ENCODE data around the gene ELOVL3. TPM values are rescaled to one million over a fixed set of nuclear protein-coding genes. Genes with fewer than 3 reads are reported as not detected.

ELOVL3 gene
- total and polyA plus RNA-seq, 2 of the 13 experiments (the other 11 are each of a cell fraction or from before 2014, with no cell fraction given): 0.58 to 0.69 TPM

DNA sequence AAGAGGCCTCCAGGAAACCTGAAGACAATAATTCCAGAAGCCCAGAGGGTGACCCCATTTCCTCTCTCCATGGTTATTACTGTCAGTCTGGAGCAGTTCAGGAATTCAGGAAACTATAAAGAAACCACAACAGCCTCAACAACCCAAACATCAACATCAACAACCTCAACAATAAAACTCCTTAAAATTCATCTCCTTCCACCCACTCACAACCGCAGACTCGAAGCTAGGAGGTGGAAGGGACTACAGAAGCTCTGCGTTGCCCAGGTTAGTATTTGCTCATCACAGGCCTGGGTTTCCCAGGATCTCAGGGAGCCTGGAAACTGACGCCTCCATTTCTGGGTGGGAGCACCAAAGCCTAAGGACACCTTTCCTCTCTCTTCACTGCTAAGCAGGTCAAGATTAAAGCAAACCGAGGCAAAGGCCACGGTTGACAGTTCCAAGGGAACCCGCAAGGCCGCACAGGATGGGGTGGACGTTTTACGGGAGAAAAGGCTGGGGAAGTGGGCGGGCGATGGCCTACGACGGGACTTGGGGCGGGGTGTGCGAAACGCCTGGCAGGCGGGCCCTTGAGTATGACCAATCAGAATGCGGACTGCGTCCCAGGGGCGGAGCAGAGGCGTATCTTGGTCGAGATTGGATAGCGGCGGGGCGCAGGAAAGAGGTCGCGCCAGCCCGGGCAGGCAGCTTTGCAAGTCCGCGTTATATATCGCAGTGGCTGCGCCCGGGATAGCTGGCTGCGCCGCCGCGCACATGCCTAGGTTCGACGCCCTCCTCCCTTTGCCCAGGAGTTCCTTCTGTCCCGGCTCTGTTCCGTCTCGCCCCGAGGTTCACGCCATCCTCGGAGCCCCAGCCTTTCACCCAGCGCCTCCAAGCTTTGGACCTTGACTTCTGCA lies at the start of gene ELOVL3 (continued):
- TF ChIP-seq, protein P1, sequence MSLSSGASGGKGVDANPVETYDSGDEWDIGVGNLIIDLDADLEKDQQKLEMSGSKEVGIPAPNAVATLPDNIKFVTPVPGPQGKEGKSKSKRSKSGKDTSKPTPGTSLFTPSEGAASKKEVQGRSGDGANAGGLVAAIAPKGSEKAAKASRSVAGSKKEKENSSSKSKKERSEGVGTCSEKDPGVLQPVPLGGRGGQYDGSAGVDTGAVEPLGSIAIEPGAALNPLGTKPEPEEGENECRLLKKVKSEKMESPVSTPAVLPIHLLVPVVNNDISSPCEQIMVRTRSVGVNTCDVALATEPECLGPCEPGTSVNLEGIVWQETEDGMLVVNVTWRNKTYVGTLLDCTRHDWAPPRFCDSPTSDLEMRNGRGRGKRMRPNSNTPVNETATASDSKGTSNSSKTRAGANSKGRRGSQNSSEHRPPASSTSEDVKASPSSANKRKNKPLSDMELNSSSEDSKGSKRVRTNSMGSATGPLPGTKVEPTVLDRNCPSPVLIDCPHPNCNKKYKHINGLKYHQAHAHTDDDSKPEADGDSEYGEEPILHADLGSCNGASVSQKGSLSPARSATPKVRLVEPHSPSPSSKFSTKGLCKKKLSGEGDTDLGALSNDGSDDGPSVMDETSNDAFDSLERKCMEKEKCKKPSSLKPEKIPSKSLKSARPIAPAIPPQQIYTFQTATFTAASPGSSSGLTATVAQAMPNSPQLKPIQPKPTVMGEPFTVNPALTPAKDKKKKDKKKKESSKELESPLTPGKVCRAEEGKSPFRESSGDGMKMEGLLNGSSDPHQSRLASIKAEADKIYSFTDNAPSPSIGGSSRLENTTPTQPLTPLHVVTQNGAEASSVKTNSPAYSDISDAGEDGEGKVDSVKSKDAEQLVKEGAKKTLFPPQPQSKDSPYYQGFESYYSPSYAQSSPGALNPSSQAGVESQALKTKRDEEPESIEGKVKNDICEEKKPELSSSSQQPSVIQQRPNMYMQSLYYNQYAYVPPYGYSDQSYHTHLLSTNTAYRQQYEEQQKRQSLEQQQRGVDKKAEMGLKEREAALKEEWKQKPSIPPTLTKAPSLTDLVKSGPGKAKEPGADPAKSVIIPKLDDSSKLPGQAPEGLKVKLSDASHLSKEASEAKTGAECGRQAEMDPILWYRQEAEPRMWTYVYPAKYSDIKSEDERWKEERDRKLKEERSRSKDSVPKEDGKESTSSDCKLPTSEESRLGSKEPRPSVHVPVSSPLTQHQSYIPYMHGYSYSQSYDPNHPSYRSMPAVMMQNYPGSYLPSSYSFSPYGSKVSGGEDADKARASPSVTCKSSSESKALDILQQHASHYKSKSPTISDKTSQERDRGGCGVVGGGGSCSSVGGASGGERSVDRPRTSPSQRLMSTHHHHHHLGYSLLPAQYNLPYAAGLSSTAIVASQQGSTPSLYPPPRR (CRISPR knock-in tag; IDR thresholded peaks at IDR 0.05; ENCODE audit: borderline replicate concordance): peak; percentile 60; the same call in 1 of the 2 replicates
- TF ChIP-seq XBP1 (CRISPR knock-in tag; IDR thresholded peaks at IDR 0.05) (no peak), TSC22D2 (CRISPR knock-in tag; IDR thresholded peaks at IDR 0.05; ENCODE audit: borderline replicate concordance) (no peak), CAMTA2 (CRISPR knock-in tag; IDR thresholded peaks at IDR 0.05; ENCODE audit: borderline replicate concordance) (0 out of 2 replicates have a peak, but pooled peaks have one; percentile 48), ZFAT (CRISPR knock-in tag; conservative IDR thresholded peaks at IDR 0.05) (no peak), ZNF33B (CRISPR knock-in tag; IDR thresholded peaks at IDR 0.05) (peak; percentile 95), ZNF230 (CRISPR knock-in tag; IDR thresholded peaks at IDR 0.05) (peak; percentile 99), MBD4 (IDR thresholded peaks at IDR 0.05; ENCODE audit: borderline replicate concordance, low read length) (no peak), ZNF672 (CRISPR knock-in tag; IDR thresholded peaks at IDR 0.05) (no peak), ZNF792 (CRISPR knock-in tag; IDR thresholded peaks at IDR 0.05) (peak; percentile 91), HNF4G (IDR thresholded peaks at IDR 0.05; ENCODE audit: borderline replicate concordance, low read depth, low read length) (no peak), HNF4G (CRISPR knock-in tag; IDR thresholded peaks at IDR 0.05; ENCODE audit: borderline replicate concordance, low read depth) (no peak), ZNF788 (CRISPR knock-in tag; IDR thresholded peaks at IDR 0.05; ENCODE audit: borderline replicate concordance) (peak; percentile 73; the same call in 1 of the 2 replicates), NR1H2 (CRISPR knock-in tag; IDR thresholded peaks at IDR 0.05; ENCODE audit: borderline replicate concordance, low read depth) (peak; percentile 37; the same call in 1 of the 2 replicates)
- TF ChIP-seq, protein P2, sequence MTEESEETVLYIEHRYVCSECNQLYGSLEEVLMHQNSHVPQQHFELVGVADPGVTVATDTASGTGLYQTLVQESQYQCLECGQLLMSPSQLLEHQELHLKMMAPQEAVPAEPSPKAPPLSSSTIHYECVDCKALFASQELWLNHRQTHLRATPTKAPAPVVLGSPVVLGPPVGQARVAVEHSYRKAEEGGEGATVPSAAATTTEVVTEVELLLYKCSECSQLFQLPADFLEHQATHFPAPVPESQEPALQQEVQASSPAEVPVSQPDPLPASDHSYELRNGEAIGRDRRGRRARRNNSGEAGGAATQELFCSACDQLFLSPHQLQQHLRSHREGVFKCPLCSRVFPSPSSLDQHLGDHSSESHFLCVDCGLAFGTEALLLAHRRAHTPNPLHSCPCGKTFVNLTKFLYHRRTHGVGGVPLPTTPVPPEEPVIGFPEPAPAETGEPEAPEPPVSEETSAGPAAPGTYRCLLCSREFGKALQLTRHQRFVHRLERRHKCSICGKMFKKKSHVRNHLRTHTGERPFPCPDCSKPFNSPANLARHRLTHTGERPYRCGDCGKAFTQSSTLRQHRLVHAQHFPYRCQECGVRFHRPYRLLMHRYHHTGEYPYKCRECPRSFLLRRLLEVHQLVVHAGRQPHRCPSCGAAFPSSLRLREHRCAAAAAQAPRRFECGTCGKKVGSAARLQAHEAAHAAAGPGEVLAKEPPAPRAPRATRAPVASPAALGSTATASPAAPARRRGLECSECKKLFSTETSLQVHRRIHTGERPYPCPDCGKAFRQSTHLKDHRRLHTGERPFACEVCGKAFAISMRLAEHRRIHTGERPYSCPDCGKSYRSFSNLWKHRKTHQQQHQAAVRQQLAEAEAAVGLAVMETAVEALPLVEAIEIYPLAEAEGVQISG (CRISPR knock-in tag; IDR thresholded peaks at IDR 0.05): peak; percentile 72
- TF ChIP-seq, protein P3, sequence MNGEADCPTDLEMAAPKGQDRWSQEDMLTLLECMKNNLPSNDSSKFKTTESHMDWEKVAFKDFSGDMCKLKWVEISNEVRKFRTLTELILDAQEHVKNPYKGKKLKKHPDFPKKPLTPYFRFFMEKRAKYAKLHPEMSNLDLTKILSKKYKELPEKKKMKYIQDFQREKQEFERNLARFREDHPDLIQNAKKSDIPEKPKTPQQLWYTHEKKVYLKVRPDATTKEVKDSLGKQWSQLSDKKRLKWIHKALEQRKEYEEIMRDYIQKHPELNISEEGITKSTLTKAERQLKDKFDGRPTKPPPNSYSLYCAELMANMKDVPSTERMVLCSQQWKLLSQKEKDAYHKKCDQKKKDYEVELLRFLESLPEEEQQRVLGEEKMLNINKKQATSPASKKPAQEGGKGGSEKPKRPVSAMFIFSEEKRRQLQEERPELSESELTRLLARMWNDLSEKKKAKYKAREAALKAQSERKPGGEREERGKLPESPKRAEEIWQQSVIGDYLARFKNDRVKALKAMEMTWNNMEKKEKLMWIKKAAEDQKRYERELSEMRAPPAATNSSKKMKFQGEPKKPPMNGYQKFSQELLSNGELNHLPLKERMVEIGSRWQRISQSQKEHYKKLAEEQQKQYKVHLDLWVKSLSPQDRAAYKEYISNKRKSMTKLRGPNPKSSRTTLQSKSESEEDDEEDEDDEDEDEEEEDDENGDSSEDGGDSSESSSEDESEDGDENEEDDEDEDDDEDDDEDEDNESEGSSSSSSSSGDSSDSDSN (CRISPR knock-in tag; IDR thresholded peaks at IDR 0.05): peak; percentile 71
- TF ChIP-seq, protein P4, sequence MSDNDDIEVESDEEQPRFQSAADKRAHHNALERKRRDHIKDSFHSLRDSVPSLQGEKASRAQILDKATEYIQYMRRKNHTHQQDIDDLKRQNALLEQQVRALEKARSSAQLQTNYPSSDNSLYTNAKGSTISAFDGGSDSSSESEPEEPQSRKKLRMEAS (IDR thresholded peaks at IDR 0.05): peak; percentile 100
- TF ChIP-seq, protein P5, sequence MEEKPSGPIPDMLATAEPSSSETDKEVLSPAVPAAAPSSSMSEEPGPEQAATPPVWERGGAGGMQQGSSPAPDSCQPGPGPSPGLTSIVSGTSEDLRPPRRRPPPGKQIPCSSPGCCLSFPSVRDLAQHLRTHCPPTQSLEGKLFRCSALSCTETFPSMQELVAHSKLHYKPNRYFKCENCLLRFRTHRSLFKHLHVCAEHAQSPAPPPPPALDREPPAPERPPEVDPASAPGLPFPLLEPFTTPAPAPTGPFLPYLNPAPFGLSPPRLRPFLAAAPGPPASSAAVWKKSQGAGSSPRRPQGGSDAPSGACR (CRISPR knock-in tag; IDR thresholded peaks at IDR 0.05): no peak

Measured in HepG2 (cell line).